ENCODE measurements around the gene SHROOM2.

The SHROOM2 gene

GRCh38 chrX:9824554-9824953 lies 38.3 kb downstream of the SHROOM2 start:
- no peak overlapping the region for H3K27ac ChIP-seq (ENCODE audit: low read depth, low read length)

GRCh38 chrX:9825129-9825790 lies 39.0 kb downstream of the SHROOM2 start:
- no peak overlapping the region for H3K4me3 ChIP-seq (ENCODE audit: low read length)
- H3K4me1 ChIP-seq (ENCODE audit: control insufficient read depth, insufficient read depth, low read length): no peaks in the 10 kb centered on the region
- H3K27me3 ChIP-seq (ENCODE audit: control insufficient read depth, insufficient read depth, low read length): no peaks in the 10 kb centered on the region
- H3K27ac ChIP-seq (ENCODE audit: low read depth, low read length): no peak overlapping the region
- H3K36me3 ChIP-seq (ENCODE audit: control insufficient read depth, insufficient read depth, low read length): no peaks in the 10 kb centered on the region
- H3K9ac ChIP-seq (ENCODE audit: low read length): no peak overlapping the region

More at GRCh38 chrX:9824554-9824953, 38.3 kb downstream of the SHROOM2 start:
- Histone ChIP-seq H3K27me3 (ENCODE audit: control insufficient read depth, insufficient read depth, low read length) (no peaks in the 10 kb centered on the region), H3K9ac (ENCODE audit: low read length) (no peak overlapping the region), H3K4me3 (ENCODE audit: low read length) (no peak overlapping the region), H3K36me3 (ENCODE audit: control insufficient read depth, insufficient read depth, low read length) (no peaks in the 10 kb centered on the region), H3K4me1 (ENCODE audit: control insufficient read depth, insufficient read depth, low read length) (no peaks in the 10 kb centered on the region)

- Histone ChIP-seq H3K27ac (ENCODE audit: low read depth, low read length) (no peak overlapping the region), H3K27me3 (ENCODE audit: control insufficient read depth, insufficient read depth, low read length) (no peaks in the 10 kb centered on the region), H3K4me3 (ENCODE audit: low read length) (no peak overlapping the region), H3K9ac (ENCODE audit: low read length) (no peak overlapping the region), H3K36me3 (ENCODE audit: control insufficient read depth, insufficient read depth, low read length) (no peaks in the 10 kb centered on the region), H3K4me1 (ENCODE audit: control insufficient read depth, insufficient read depth, low read length) (no peaks in the 10 kb centered on the region)
Observed at GRCh38 chrX:9825966-9826365, 39.7 kb downstream of the SHROOM2 start.

GRCh38 chrX:9829308-9830267 lies 43.4 kb downstream of the SHROOM2 start:
- Histone ChIP-seq H3K9ac (ENCODE audit: low read length) (no peak overlapping the region), H3K4me1 (ENCODE audit: control insufficient read depth, insufficient read depth, low read length) (no peaks in the 10 kb centered on the region), H3K27ac (ENCODE audit: low read depth, low read length) (no peak overlapping the region), H3K27me3 (ENCODE audit: control insufficient read depth, insufficient read depth, low read length) (no peaks in the 10 kb centered on the region), H3K4me3 (ENCODE audit: low read length) (no peak overlapping the region), H3K36me3 (ENCODE audit: control insufficient read depth, insufficient read depth, low read length) (no peaks in the 10 kb centered on the region)

- no peak overlapping the region for H3K27ac ChIP-seq (ENCODE audit: low read depth, low read length)
- peaks cover 3% of the 10 kb centered on the region for H3K27me3 ChIP-seq (ENCODE audit: control insufficient read depth, insufficient read depth, low read length)
- no peaks in the 10 kb centered on the region for H3K36me3 ChIP-seq (ENCODE audit: control insufficient read depth, insufficient read depth, low read length)
- H3K9ac ChIP-seq (ENCODE audit: low read length): no peak overlapping the region
- H3K4me3 ChIP-seq (ENCODE audit: low read length): no peak overlapping the region
- no peaks in the 10 kb centered on the region for H3K4me1 ChIP-seq (ENCODE audit: control insufficient read depth, insufficient read depth, low read length)
Observed at GRCh38 chrX:9832811-9833210, 46.6 kb downstream of the SHROOM2 start.

GRCh38 chrX:9835585-9836210 lies 49.5 kb downstream of the SHROOM2 start:
- peaks cover 3% of the 10 kb centered on the region for H3K27me3 ChIP-seq (ENCODE audit: control insufficient read depth, insufficient read depth, low read length)
- no peak overlapping the region for H3K27ac ChIP-seq (ENCODE audit: low read depth, low read length)
- no peaks in the 10 kb centered on the region for H3K4me1 ChIP-seq (ENCODE audit: control insufficient read depth, insufficient read depth, low read length)
- H3K36me3 ChIP-seq (ENCODE audit: control insufficient read depth, insufficient read depth, low read length): no peaks in the 10 kb centered on the region
- no peak overlapping the region for H3K4me3 ChIP-seq (ENCODE audit: low read length)
- H3K9ac ChIP-seq (ENCODE audit: low read length): no peak overlapping the region

GRCh38 chrX:9842541-9842940 lies 56.3 kb downstream of the SHROOM2 start:
- Histone ChIP-seq H3K4me3 (ENCODE audit: low read length) (no peak overlapping the region), H3K27me3 (ENCODE audit: control insufficient read depth, insufficient read depth, low read length) (peaks cover 2% of the 10 kb centered on the region), H3K4me1 (ENCODE audit: control insufficient read depth, insufficient read depth, low read length) (no peaks in the 10 kb centered on the region), H3K9ac (ENCODE audit: low read length) (no peak overlapping the region), H3K36me3 (ENCODE audit: control insufficient read depth, insufficient read depth, low read length) (no peaks in the 10 kb centered on the region), H3K27ac (ENCODE audit: low read depth, low read length) (no peak overlapping the region)

GRCh38 chrX:9844936-9845577 lies 58.8 kb downstream of the SHROOM2 start:
- H3K4me1 ChIP-seq (ENCODE audit: control insufficient read depth, insufficient read depth, low read length): no peaks in the 10 kb centered on the region
- no peak overlapping the region for H3K4me3 ChIP-seq (ENCODE audit: low read length)
- H3K27me3 ChIP-seq (ENCODE audit: control insufficient read depth, insufficient read depth, low read length): no peaks in the 10 kb centered on the region
- H3K9ac ChIP-seq (ENCODE audit: low read length): no peak overlapping the region
- no peak overlapping the region for H3K27ac ChIP-seq (ENCODE audit: low read depth, low read length)
- H3K36me3 ChIP-seq (ENCODE audit: control insufficient read depth, insufficient read depth, low read length): no peaks in the 10 kb centered on the region

- Histone ChIP-seq H3K4me3 (ENCODE audit: low read length) (no peak overlapping the region), H3K9ac (ENCODE audit: low read length) (no peak overlapping the region), H3K4me1 (ENCODE audit: control insufficient read depth, insufficient read depth, low read length) (no peaks in the 10 kb centered on the region), H3K27me3 (ENCODE audit: control insufficient read depth, insufficient read depth, low read length) (no peaks in the 10 kb centered on the region), H3K36me3 (ENCODE audit: control insufficient read depth, insufficient read depth, low read length) (no peaks in the 10 kb centered on the region), H3K27ac (ENCODE audit: low read depth, low read length) (no peak overlapping the region)
Observed at GRCh38 chrX:9845578-9845952, 59.3 kb downstream of the SHROOM2 start.

GRCh38 chrX:9846631-9847030 lies 60.4 kb downstream of the SHROOM2 start:
- Histone ChIP-seq H3K9ac (ENCODE audit: low read length) (no peak overlapping the region), H3K27me3 (ENCODE audit: control insufficient read depth, insufficient read depth, low read length) (no peaks in the 10 kb centered on the region), H3K4me3 (ENCODE audit: low read length) (no peak overlapping the region), H3K36me3 (ENCODE audit: control insufficient read depth, insufficient read depth, low read length) (no peaks in the 10 kb centered on the region), H3K27ac (ENCODE audit: low read depth, low read length) (no peak overlapping the region), H3K4me1 (ENCODE audit: control insufficient read depth, insufficient read depth, low read length) (no peaks in the 10 kb centered on the region)

GRCh38 chrX:9847071-9847470 lies 60.8 kb downstream of the SHROOM2 start:
- no peak overlapping the region for H3K9ac ChIP-seq (ENCODE audit: low read length)
- H3K27me3 ChIP-seq (ENCODE audit: control insufficient read depth, insufficient read depth, low read length): no peaks in the 10 kb centered on the region
- H3K27ac ChIP-seq (ENCODE audit: low read depth, low read length): no peak overlapping the region
- no peak overlapping the region for H3K4me3 ChIP-seq (ENCODE audit: low read length)
- no peaks in the 10 kb centered on the region for H3K36me3 ChIP-seq (ENCODE audit: control insufficient read depth, insufficient read depth, low read length)
- H3K4me1 ChIP-seq (ENCODE audit: control insufficient read depth, insufficient read depth, low read length): no peaks in the 10 kb centered on the region
